C1 segment of cervical spinal cord (tissue), 14 donors: ENCODE results near the gene HEATR3.
A peak's percentile ranks its signal among the peaks of the same experiment; 100 is the strongest.
"Not testable (repeated sequence)": the region's sequence is repeated elsewhere in the genome, so short reads cannot be mapped to it uniquely, and the experiment has no call there.

Experiments used
- DNase-seq, 14 donors: peaks; one replicate each; lab custom pipeline; 2025; lab: John Stamatoyannopoulos, UW

Gene HEATR3

DNA sequence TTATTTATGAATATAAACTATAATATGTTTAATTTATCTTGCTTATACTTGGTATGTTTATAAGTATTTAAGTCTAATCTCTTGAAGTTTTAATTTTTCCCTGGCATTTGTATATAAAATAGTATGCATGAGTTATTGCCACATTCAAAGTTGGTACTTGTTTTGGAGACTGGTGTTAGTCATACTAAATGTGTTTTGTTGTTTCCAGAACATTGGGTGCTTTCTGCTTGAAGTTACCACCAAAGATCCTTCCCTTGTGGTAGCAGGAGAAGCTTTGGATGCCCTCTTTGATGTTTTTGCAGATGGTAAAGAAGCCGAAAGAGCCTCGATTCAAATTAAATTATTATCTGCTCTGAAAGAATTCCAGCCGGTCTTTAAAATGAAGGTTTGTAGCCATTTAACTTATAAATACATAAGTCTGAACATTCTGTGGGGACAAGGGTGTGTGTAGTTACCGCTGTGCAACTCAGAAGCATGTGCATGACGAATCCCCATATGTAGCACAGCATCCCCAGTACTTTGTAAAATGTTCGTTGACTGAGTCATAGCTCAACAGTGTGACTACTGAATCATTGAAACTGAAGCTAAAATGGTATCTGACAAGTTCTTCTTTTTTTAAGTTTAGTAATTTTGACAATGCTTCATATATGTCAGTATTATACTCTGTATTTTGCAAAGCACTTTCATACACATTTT lies 36.4 kb downstream of the HEATR3 start:
- no peak for DNase-seq

GRCh38 chr16:50103764-50104163 lies 38.0 kb downstream of the HEATR3 start:
- DNase-seq = no peak

- DNase-seq = no peak
Observed at GRCh38 chr16:50114357-50115129, 48.8 kb downstream of the HEATR3 start.

- no peak for DNase-seq
Observed at GRCh38 chr16:50120711-50121110, 54.9 kb downstream of the HEATR3 start.

DNA sequence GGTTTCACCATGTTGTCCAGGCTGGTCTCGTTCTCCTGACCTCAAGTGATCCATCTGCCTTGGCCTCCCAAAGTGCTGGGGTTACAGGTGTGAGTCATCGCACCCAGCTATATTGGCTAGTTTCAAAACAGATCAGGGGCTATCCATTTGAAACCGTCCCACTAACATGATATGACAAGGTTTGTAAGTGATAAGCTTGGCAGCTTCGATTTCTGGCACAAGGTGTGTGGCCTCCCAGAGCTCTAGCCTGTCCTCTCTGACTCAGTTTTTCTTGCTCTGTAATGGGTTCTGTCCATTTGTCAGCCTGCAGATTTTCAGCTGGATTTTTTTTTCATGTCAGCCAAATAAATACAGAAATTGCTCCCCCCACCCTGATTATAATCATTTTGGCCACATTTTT lies 55.5 kb downstream of the HEATR3 start:
- DNase-seq = no peak

- no peak for DNase-seq
Observed at GRCh38 chr16:50121721-50122445, 56.1 kb downstream of the HEATR3 start.

GRCh38 chr16:50123417-50123816 lies 57.6 kb downstream of the HEATR3 start:
- DNase-seq = no peak

- no peak for DNase-seq
Observed at GRCh38 chr16:50124769-50125168, 59.0 kb downstream of the HEATR3 start.

- no peak for DNase-seq
Observed at GRCh38 chr16:50126183-50126582, 60.4 kb downstream of the HEATR3 start.

- DNase-seq = not testable (repeated sequence)
Observed at GRCh38 chr16:50132571-50132970, 66.8 kb downstream of the HEATR3 start.

GRCh38 chr16:50133214-50133613 lies 67.4 kb downstream of the HEATR3 start:
- no peak for DNase-seq

DNA sequence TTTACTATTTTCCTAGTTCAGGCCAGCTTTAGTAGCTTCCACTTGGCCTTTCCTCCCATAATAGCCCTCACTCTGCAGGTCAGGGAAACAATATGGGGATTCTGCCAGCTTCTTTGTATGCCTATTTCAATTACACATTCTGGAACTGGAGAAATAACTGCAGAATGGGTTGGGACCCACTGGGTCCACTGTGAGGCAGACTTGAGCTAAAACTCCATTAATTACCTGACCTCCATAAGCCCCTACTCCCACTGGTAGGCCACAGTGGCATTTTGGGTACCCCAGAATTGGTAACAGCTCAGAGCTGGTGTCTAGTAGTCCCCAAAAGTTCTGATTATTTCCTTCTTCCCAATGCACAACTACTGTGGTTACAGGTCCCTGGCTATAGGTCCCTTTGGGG lies 70.6 kb downstream of the HEATR3 start:
- no peak for DNase-seq

GRCh38 chr16:50137268-50137667 lies 71.5 kb downstream of the HEATR3 start:
- no peak for DNase-seq

DNA sequence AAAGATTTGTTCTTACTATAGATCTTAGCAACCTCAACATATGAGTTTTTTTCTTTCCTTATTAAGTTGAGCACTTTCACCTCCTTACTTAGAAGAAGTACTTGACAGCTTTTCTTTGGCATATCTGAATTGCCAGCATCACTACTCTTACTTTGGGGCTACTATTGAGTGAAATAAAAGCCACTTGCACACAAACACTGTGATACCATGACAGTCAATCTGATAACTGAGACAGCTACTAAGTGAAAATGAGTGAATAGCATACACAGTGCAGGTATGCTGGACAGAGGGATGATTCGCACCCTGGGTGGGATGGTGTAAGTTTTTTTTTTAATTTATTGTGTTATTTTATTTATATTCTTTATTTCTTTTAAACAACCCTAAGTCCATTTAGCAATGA lies 73.8 kb downstream of the HEATR3 start:
- no peak for DNase-seq

- no peak for DNase-seq
Observed at GRCh38 chr16:50144211-50144610, 78.4 kb downstream of the HEATR3 start.

DNA sequence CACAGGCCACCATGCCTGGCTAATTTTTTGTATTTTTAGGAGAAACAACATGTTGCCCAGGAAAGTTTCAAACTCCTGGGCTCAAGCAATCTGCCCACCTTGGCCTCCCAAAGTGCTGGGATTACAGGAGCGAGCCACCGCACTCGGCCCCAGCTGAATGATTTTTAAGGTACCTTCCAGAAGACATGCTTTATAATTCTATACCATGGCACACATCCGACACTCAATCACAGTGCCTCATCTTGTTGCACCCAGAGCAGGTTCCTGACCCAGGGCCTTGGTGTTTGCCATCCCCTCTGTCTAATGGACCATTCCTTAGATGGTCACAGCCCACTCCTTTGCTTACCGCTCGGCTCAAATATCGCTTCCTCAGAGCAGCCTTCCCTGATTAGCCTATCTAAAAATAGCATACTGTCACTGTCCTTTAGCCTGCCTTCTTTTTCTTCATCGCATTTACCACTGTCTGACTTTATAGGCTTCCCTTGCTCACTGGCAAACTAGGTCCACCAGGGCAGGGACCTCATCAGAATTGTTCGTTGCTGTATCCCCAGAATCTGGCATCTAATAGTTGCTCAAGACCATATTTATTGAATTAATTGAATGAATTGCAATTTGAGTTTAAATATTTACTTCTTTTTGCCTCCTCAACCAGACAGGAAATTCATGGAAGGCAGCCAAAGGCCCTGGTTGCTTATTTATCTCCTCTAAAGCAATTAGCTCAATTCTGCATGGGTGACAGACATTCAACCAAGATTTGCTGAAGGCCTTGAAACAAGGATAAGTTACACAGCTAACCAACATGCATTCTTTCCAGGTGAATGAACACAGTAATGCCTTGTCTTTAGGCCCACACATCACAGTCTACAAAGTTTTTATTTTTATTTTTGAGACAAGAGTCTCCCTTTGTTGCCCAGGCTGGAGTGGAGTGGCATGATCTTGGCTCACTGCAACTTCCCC lies 81.0 kb downstream of the HEATR3 start:
- DNase-seq = no peak

DNA sequence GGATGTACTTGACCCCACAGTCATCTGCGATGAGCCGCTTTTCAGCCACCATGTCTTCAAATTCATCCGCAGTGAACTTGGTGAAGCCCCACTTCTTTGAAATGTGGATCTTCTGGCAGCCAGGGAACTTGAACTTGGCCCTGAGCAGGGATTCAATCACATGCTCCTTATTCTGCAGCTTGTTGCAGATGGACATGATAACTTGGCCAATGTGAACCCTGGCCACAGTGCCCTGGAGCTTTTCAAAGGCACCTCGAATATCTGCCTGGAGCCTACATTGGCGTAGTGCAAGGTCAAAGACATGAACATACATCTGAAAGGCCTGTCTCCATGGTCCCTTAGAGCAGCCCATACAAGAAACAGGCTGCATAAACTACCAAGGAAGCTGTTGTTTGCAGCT lies 85.6 kb downstream of the HEATR3 start:
- no peak for DNase-seq

DNA sequence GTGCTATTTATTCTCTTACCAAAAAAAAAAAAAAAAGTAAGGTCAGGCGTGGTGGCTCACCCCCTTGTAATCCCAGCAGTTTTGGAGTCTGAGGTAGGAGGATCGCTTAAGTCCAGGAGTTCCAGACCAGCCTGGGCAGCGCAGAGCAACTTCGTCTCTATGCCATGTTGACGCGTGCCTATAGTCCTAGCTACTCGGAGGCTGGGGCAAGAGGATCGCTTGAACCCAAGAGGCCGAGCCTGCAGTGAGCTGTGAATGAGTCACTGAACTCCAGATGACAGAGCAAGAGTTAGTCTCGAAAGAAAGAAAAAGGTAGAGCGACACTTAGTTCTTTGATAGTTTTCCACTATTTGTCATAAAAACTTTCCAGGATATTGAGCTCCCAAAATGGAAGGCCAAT lies 86.0 kb downstream of the HEATR3 start:
- no peak for DNase-seq

DNA sequence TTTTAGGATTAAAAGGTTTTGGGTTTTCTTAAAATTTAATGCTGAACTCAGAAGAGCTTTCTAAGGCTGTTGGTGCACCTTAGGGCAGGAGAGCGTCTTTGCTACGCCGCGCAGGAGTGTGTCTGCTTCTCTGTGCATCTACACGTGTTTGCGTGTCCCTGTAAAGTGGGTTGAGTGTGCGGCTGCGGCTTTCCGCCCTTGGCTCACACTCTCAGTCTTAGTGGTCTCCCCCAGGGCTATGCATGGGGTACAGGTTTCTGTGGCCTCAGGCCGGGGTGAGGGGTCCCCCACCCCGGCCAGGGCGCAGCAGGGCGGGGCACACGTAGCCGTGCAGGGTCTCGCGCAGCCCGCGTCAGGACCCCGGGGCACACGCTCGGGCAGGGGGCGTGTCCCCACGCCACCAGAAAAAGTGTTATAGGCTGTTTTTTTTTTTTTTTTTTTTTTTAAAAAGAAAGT lies 86.6 kb downstream of the HEATR3 start:
- peak in 6 of 14 donors; percentile 41 to 69 (median 58) for DNase-seq

- DNase-seq = peak; percentile 53 to 97 (median 89)
Observed at GRCh38 chr16:50152807-50153595, 87.2 kb downstream of the HEATR3 start, which contains the start of gene TENT4B. Gene TENT4B (plus strand): TSS chr16:50153306. CDS start chr16:50153622, 316 bp downstream.
